HEK293 (cell line): ENCODE results near the gene SLC17A9.

ENCODE experiments used
- CTCF ChIA-PET: fragments of 350-600 bp; formaldehyde crosslinking; extraction: SDS; loops from one replicate; lab custom pipeline; 2021; ENCODE audit warnings: antibody characterized with exemption; lab: Yijun Ruan, JAX
- POLR2A ChIA-PET: fragments of 300-600 bp; formaldehyde crosslinking; extraction: SDS; loops from one replicate; lab custom pipeline; 2020; ENCODE audit warnings: antibody characterized with exemption, inconsistent platforms; lab: Yijun Ruan, JAX
- H3K27ac ChIP-seq: fragments of 200-500 bp; sonication (Bioruptor generic); 2 replicates; pipeline ENCODE4 v1.5.1; 2014; ENCODE audit warnings: low read depth, low read length, control low read depth, inconsistent platforms; ENCODE audit errors: extremely low read depth
- H3K36me3 ChIP-seq, 2 experiments: fragments of 200-500 bp in 1 of 2; sonication (Bioruptor generic) in 1 of 2; 1 replicate in 1 of 2; 2 replicates in 1 of 2; pipeline ENCODE4 v1.5.1; 2014 to 2017; ENCODE audit warnings: inconsistent platforms in 2 of 2, low read length in 2 of 2; ENCODE audit not compliant: control insufficient read depth in 2 of 2, insufficient read depth in 1 of 2
- H3K4me1 ChIP-seq: fragments of 200-500 bp; sonication (Bioruptor generic); 2 replicates; pipeline ENCODE4 v1.5.1; 2014; ENCODE audit warnings: mild to moderate bottlenecking, low read length, inconsistent platforms; ENCODE audit not compliant: control insufficient read depth, insufficient read depth
- H3K4me3 ChIP-seq: 2 replicates; pipeline ENCODE4 v1.5.1; 2011; ENCODE audit warnings: low read depth, mild to moderate bottlenecking, control low read depth, low read length, moderate library complexity
- H3K9me3 ChIP-seq: fragments of 200-500 bp; sonication (Bioruptor generic); 2 replicates; pipeline ENCODE4 v1.5.1; 2014; ENCODE audit warnings: low read depth, low read length, inconsistent platforms; ENCODE audit not compliant: control insufficient read depth, insufficient read depth
- EGR2 ChIP-seq: fragments of 450-650 bp; formaldehyde crosslinking; IDR thresholded peaks from 2 replicates; pipeline ENCODE4 v1.5.1; 2016; ENCODE audit warnings: low read depth, missing biosample characterization, missing genetic modification characterization
- GLIS1 ChIP-seq: fragments of 450-650 bp; formaldehyde crosslinking; IDR thresholded peaks from 2 replicates; pipeline ENCODE4 v1.5.1; 2016; ENCODE audit warnings: missing biosample characterization, missing genetic modification characterization
- GLIS2 ChIP-seq: fragments of 450-650 bp; formaldehyde crosslinking; IDR thresholded peaks from 2 replicates; pipeline ENCODE4 v1.5.1; 2016; ENCODE audit warnings: missing biosample characterization, missing genetic modification characterization
- IKZF3 ChIP-seq: fragments of 450-650 bp; IDR thresholded peaks from 2 replicates; pipeline ENCODE4 v1.5.0; 2018; ENCODE audit warnings: missing biosample characterization, mild to moderate bottlenecking, missing genetic modification characterization, moderate library complexity
- OVOL3 ChIP-seq: fragments of 450-650 bp; formaldehyde crosslinking; IDR thresholded peaks from 2 replicates; pipeline ENCODE4 v1.5.1; 2016; ENCODE audit warnings: missing biosample characterization, missing genetic modification characterization
- PRDM10 ChIP-seq: fragments of 450-650 bp; formaldehyde crosslinking; IDR thresholded peaks from 2 replicates; pipeline ENCODE4 v1.5.1; 2016; ENCODE audit warnings: missing biosample characterization, missing genetic modification characterization
- SP3 ChIP-seq: fragments of 450-650 bp; formaldehyde crosslinking; IDR thresholded peaks from 2 replicates; pipeline ENCODE4 v1.5.1; 2016; ENCODE audit warnings: missing biosample characterization, missing genetic modification characterization
- ZBTB26 ChIP-seq: fragments of 450-650 bp; formaldehyde crosslinking; optimal IDR thresholded peaks from 2 replicates; pipeline ENCODE3; 2016; ENCODE audit warnings: missing biosample characterization, mild to moderate bottlenecking, missing genetic modification characterization
- ZBTB7A ChIP-seq: fragments of 450-650 bp; formaldehyde crosslinking; IDR thresholded peaks from 2 replicates; pipeline ENCODE4 v1.5.1; 2016; ENCODE audit warnings: low read depth, missing biosample characterization, missing genetic modification characterization
- ZBTB8A ChIP-seq: fragments of 450-650 bp; formaldehyde crosslinking; IDR thresholded peaks from 2 replicates; pipeline ENCODE4 v1.5.1; 2016; ENCODE audit warnings: missing biosample characterization, missing genetic modification characterization
- ZFP41 ChIP-seq: fragments of 450-650 bp; formaldehyde crosslinking; IDR thresholded peaks from 2 replicates; pipeline ENCODE4 v1.5.1; 2016; ENCODE audit warnings: missing biosample characterization, missing genetic modification characterization, borderline replicate concordance
- ZFP69B ChIP-seq: fragments of 450-650 bp; formaldehyde crosslinking; IDR thresholded peaks from 2 replicates; pipeline ENCODE4 v1.5.1; 2016; ENCODE audit warnings: missing biosample characterization, missing genetic modification characterization
- ZIC2 ChIP-seq: fragments of 450-650 bp; formaldehyde crosslinking; IDR thresholded peaks from 2 replicates; pipeline ENCODE4 v1.5.1; 2016; ENCODE audit warnings: missing biosample characterization, missing genetic modification characterization
- ZNF10 ChIP-seq: fragments of 450-650 bp; formaldehyde crosslinking; IDR thresholded peaks from 2 replicates; pipeline ENCODE4 v1.5.1; 2017; ENCODE audit warnings: missing biosample characterization, missing genetic modification characterization
- ZNF132 ChIP-seq: fragments of 450-650 bp; formaldehyde crosslinking; IDR thresholded peaks from 2 replicates; pipeline ENCODE4 v1.5.1; 2017; ENCODE audit warnings: missing biosample characterization, missing genetic modification characterization, borderline replicate concordance
- ZNF148 ChIP-seq: fragments of 450-650 bp; formaldehyde crosslinking; IDR thresholded peaks from 2 replicates; pipeline ENCODE4 v1.5.0; 2017; ENCODE audit warnings: missing biosample characterization, missing genetic modification characterization, borderline replicate concordance
- ZNF292 ChIP-seq: fragments of 450-650 bp; formaldehyde crosslinking; IDR thresholded peaks from 2 replicates; pipeline ENCODE4 v1.5.1; 2016; ENCODE audit warnings: low read depth, missing biosample characterization, missing genetic modification characterization, borderline replicate concordance
- ZNF354C ChIP-seq: fragments of 450-650 bp; formaldehyde crosslinking; IDR thresholded peaks from 2 replicates; pipeline ENCODE4 v1.5.1; 2016; ENCODE audit warnings: missing biosample characterization, missing genetic modification characterization, low read depth, borderline replicate concordance
- ZNF366 ChIP-seq: fragments of 450-650 bp; formaldehyde crosslinking; conservative IDR thresholded peaks from 2 replicates; pipeline ENCODE4 v1.5.1; 2016; ENCODE audit warnings: missing biosample characterization, missing genetic modification characterization
- ZNF398 ChIP-seq: fragments of 450-650 bp; formaldehyde crosslinking; IDR thresholded peaks from 2 replicates; pipeline ENCODE4 v1.5.1; 2017; ENCODE audit warnings: missing biosample characterization, missing genetic modification characterization
- ZNF423 ChIP-seq: fragments of 450-650 bp; formaldehyde crosslinking; IDR thresholded peaks from 2 replicates; pipeline ENCODE4 v1.5.1; 2016; ENCODE audit warnings: missing biosample characterization, missing genetic modification characterization
- ZNF514 ChIP-seq: fragments of 450-650 bp; formaldehyde crosslinking; IDR thresholded peaks from 2 replicates; pipeline ENCODE4 v1.5.1; 2016; ENCODE audit warnings: missing biosample characterization, missing genetic modification characterization
- ZNF530 ChIP-seq: fragments of 450-650 bp; formaldehyde crosslinking; IDR thresholded peaks from 2 replicates; pipeline ENCODE4 v1.5.1; 2016; ENCODE audit warnings: low read depth, missing biosample characterization, missing genetic modification characterization
- ZNF571 ChIP-seq: fragments of 450-650 bp; formaldehyde crosslinking; IDR thresholded peaks from 2 replicates; pipeline ENCODE4 v1.5.0; 2017; ENCODE audit warnings: missing biosample characterization, missing genetic modification characterization
- ZNF692 ChIP-seq: fragments of 450-650 bp; formaldehyde crosslinking; IDR thresholded peaks from 2 replicates; pipeline ENCODE4 v1.5.1; 2016; ENCODE audit warnings: missing biosample characterization, missing genetic modification characterization
- ZNF707 ChIP-seq: fragments of 450-650 bp; formaldehyde crosslinking; IDR thresholded peaks from 2 replicates; pipeline ENCODE4 v1.5.1; 2016; ENCODE audit warnings: missing biosample characterization, missing genetic modification characterization
- ZNF791 ChIP-seq: fragments of 450-650 bp; formaldehyde crosslinking; IDR thresholded peaks from 2 replicates; pipeline ENCODE4 v1.5.1; 2016; ENCODE audit warnings: missing biosample characterization, missing genetic modification characterization
- ZNF843 ChIP-seq: fragments of 450-650 bp; formaldehyde crosslinking; IDR thresholded peaks from 2 replicates; pipeline ENCODE4 v1.5.1; 2016; ENCODE audit warnings: missing biosample characterization, missing genetic modification characterization

Gene SLC17A9

GRCh38 chr20:63006540-63007359, 54.2 kb downstream of the SLC17A9 start, which contains the start of gene BHLHE23 (continued):
- TF ChIP-seq ZNF692 (tag by site-specific recombination): peak; percentile 67
- no peak for TF ChIP-seq ZNF514 (tag by site-specific recombination)
- no peak for TF ChIP-seq ZNF366 (tag by site-specific recombination)
- TF ChIP-seq ZFP41 (tag by site-specific recombination): no peak
- TF ChIP-seq SP3 (tag by site-specific recombination): peak; percentile 65
- TF ChIP-seq ZNF530: no peak
- TF ChIP-seq ZNF398: peak; percentile 94
- TF ChIP-seq ZNF791 (tag by site-specific recombination): no peak
- no peak for TF ChIP-seq IKZF3 (tag by site-specific recombination)
- TF ChIP-seq ZNF148: no peak
- TF ChIP-seq ZBTB26 (tag by site-specific recombination): peak; percentile 63
- TF ChIP-seq ZFP69B (tag by site-specific recombination): peak; percentile 73; the same call in 1 of the 2 replicates
- TF ChIP-seq GLIS2 (tag by site-specific recombination): peak; percentile 72
- peak; percentile 74 for TF ChIP-seq EGR2 (tag by site-specific recombination)
- no peak; the same call in 1 of the 2 replicates for TF ChIP-seq ZIC2 (tag by site-specific recombination)
- TF ChIP-seq ZBTB8A (tag by site-specific recombination): 0 out of 2 replicates have a peak, but pooled peaks have one; percentile 41
- TF ChIP-seq, all 188 proteins: peak for 12

- Histone ChIP-seq H3K36me3 (no peaks in the 10 kb centered on the region), H3K9me3 (no peaks in the 10 kb centered on the region), H3K27ac (no peak overlapping the region), H3K4me1 (no peaks in the 10 kb centered on the region), H3K4me3 (no peak overlapping the region)
- ChIA-PET POLR2A (no interaction called here), CTCF (interaction anchor here (2.5 kb wide), 1 partner anchor 35 kb away, joined by 30 read pairs; no protein-coding TSS in a partner anchor)
- TF ChIP-seq ZNF707 (no peak), ZNF843 (no peak), ZNF423 (tag by site-specific recombination) (no peak), PRDM10 (tag by site-specific recombination) (no peak), ZNF571 (tag by site-specific recombination) (no peak), OVOL3 (no peak), ZNF292 (tag by site-specific recombination) (no peak), GLIS1 (no peak), ZNF132 (no peak), ZBTB7A (tag by site-specific recombination) (no peak), ZNF10 (tag by site-specific recombination) (no peak), ZNF354C (tag by site-specific recombination) (no peak)
Measured at GRCh38 chr20:63007360-63007645, 54.8 kb downstream of the SLC17A9 start.
